GM19351 (cell line): Measurements from ENCODE around the gene PRKCA.
"Not testable (repeated sequence)": the region's sequence is repeated elsewhere in the genome, so short reads cannot be mapped to it uniquely, and the experiment has no call there.

Experiments used
- ATAC-seq: cut with Tn5 transposase; IDR thresholded peaks from one replicate; pipeline ENCODE4 v1.9.1; 2021; ENCODE audit warnings: mild to moderate bottlenecking, moderate library complexity; ENCODE audit not compliant: unreplicated experiment

The PRKCA gene

GRCh38 chr17:66322764-66323163, 20.4 kb downstream of the PRKCA start:
- ATAC-seq = no peak

- ATAC-seq = not testable (repeated sequence)
These were observed 22.1 kb downstream of the PRKCA start for GRCh38 chr17:66324381-66325004.

GRCh38 chr17:66326476-66327047, 24.1 kb downstream of the PRKCA start:
- ATAC-seq = no peak

- no peak for ATAC-seq
These were observed 28.2 kb downstream of the PRKCA start for GRCh38 chr17:66330646-66331037.

GRCh38 chr17:66331038-66331816, 28.8 kb downstream of the PRKCA start:
- no peak for ATAC-seq

GRCh38 chr17:66335797-66336196, 33.4 kb downstream of the PRKCA start:
- ATAC-seq = no peak

- ATAC-seq = no peak
These were observed 34.9 kb downstream of the PRKCA start for GRCh38 chr17:66337268-66337667.

- ATAC-seq = no peak
These were observed 35.6 kb downstream of the PRKCA start for GRCh38 chr17:66337866-66338485.

- ATAC-seq = no peak
These were observed 36.5 kb downstream of the PRKCA start for GRCh38 chr17:66338937-66339336.

- ATAC-seq = no peak
These were observed 37.1 kb downstream of the PRKCA start for GRCh38 chr17:66339561-66339960.

GRCh38 chr17:66340720-66341119, 38.3 kb downstream of the PRKCA start:
- ATAC-seq = no peak

- no peak for ATAC-seq
These were observed 39.0 kb downstream of the PRKCA start for GRCh38 chr17:66341462-66341861.

GRCh38 chr17:66342263-66342662, 39.9 kb downstream of the PRKCA start:
- ATAC-seq = not testable (repeated sequence)

GRCh38 chr17:66343531-66344078, 41.2 kb downstream of the PRKCA start:
- no peak for ATAC-seq

GRCh38 chr17:66344473-66344872, 42.1 kb downstream of the PRKCA start:
- no peak for ATAC-seq

GRCh38 chr17:66345264-66345663, 42.9 kb downstream of the PRKCA start:
- no peak for ATAC-seq

- ATAC-seq = not testable (repeated sequence)
These were observed 43.7 kb downstream of the PRKCA start for GRCh38 chr17:66345949-66346638.

- no peak for ATAC-seq
These were observed 45.5 kb downstream of the PRKCA start for GRCh38 chr17:66347661-66348514.

- ATAC-seq = no peak
These were observed 46.3 kb downstream of the PRKCA start for GRCh38 chr17:66348584-66349165.
